Measurements from ENCODE around the gene EPHB1. TPM values are rescaled to one million over a fixed set of nuclear protein-coding genes. Genes with fewer than 3 reads are reported as not detected.
"Not testable (repeated sequence)": the region's sequence is repeated elsewhere in the genome, so short reads cannot be mapped to it uniquely, and the experiment has no call there.

Gene EPHB1
- total RNA-seq, 2 donors from 2014 or later: 0.85 to 1.7 TPM

DNA sequence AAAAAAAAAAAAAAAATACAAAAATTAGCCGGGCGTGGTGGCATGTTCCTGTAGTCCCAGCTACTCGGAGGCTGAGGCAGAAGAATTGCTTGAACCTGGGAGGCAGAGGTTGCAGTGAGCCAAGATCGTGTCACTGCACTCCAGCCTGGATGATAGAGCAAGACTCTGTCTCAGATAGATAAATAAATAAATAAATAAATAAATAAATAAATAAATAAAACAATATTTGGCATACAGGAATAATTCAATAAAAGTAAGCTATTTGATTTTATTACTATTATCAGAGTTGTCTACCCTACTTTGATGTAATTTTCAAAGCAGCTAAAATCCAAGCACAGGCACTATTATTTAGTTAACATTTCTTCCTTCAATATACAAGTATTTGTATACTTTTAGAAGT is 319.5 kb downstream of the EPHB1 start:
- intact Hi-C loops (cut with DNase I): loop anchor here in 1 of 2 donors (10.0 kb wide), 1 partner anchor 60 kb away; no protein-coding TSS in a partner anchor
- DNase-seq, ATAC-seq: not testable (repeated sequence)

DNA sequence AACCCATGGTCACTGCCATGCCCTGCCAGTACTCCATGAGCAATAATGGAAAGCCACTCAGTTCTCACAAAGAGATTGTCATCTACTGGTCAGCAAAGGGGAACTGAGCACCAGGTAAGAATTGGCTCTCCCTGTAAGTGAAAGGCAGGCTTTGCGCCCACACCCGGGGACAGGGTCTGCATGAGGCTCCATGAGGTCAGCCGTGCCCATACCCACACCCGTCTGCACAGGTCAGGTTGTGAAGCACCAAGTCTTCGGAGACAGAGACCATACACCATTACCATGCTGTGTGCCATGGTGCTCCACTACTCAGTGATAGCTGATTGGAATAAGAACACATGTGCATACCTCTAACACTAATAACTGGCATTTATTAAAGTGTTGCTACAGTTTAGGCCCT is 322.9 kb downstream of the EPHB1 start:
- no peak for ATAC-seq
- intact Hi-C loops (cut with DNase I): loop anchor here in 1 of 2 donors (10.0 kb wide), 1 partner anchor 63 kb away; no protein-coding TSS in a partner anchor
- no peak for DNase-seq

DNA sequence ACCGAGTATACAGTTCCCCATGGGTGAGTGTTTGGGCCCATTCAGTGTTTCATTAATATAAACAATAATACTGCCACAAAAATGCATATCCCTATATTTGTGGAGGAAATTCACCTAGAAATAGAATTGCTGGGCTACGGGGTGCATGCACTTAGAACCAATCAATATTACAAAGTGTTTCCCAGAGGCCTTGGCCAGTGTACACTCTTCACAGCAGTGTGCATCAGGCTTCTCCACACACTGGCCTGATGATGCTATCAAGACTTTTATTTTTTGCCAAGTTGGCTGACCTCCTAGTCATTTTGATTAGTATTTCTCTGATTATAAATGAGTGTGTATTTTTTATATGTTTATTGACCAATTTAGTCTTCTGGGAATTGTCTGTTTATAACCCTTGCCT is 323.7 kb downstream of the EPHB1 start:
- intact Hi-C loops (cut with DNase I): loop anchor here in 1 of 2 donors (10.0 kb wide), 1 partner anchor 64 kb away; no protein-coding TSS in a partner anchor
- DNase-seq (no peak), ATAC-seq (no peak)

GRCh38 chr3:135125171-135125801 is 330.2 kb downstream of the EPHB1 start:
- DNase-seq: no peak
- intact Hi-C loops (cut with DNase I): no loop called here
- no peak for ATAC-seq

DNA sequence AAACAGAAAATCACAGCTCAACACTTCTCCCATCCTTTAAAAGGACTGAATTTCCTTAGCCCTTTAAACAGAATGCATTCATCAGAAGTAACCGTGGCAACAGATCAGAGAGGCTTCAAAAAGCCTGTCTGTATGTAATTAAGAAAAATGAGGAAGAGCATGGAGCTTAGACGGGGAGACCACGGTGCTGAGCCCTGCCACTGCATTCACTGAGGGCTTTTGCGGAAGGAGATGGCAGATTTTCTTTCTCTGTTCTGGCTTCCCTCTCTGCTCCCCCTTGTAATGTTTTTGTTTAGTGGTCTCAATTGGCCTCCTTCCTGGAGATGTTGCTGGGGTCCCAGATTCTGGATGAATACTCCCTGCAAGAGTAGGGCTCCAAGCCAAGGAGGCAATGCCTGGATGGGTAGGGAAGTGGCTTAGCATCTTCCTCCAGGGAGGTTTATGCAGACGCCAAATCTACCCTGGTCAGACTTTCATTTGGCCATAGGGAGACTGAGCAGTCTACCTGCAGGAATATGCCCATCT is 332.9 kb downstream of the EPHB1 start:
- no peak for ATAC-seq

GRCh38 chr3:135128818-135129217 is 333.8 kb downstream of the EPHB1 start:
- intact Hi-C loops (cut with DNase I): no loop called here
- ATAC-seq (no peak), DNase-seq (no peak)

More for the DNA sequence above, 332.9 kb downstream of the EPHB1 start:
- no peak for DNase-seq
- intact Hi-C loops (cut with DNase I): no loop called here

GRCh38 chr3:135131290-135131689 is 336.2 kb downstream of the EPHB1 start:
- ATAC-seq: no peak
- intact Hi-C loops (cut with DNase I): no loop called here
- no peak for DNase-seq

- intact Hi-C loops (cut with DNase I): no loop called here
Measured at GRCh38 chr3:135133905-135134683, 339.0 kb downstream of the EPHB1 start.

GRCh38 chr3:135134684-135135075 is 339.6 kb downstream of the EPHB1 start:
- ATAC-seq (no peak), DNase-seq (no peak)
- intact Hi-C loops (cut with DNase I): no loop called here

More at GRCh38 chr3:135133905-135134683, 339.0 kb downstream of the EPHB1 start:
- DNase-seq (no peak), ATAC-seq (no peak)

DNA sequence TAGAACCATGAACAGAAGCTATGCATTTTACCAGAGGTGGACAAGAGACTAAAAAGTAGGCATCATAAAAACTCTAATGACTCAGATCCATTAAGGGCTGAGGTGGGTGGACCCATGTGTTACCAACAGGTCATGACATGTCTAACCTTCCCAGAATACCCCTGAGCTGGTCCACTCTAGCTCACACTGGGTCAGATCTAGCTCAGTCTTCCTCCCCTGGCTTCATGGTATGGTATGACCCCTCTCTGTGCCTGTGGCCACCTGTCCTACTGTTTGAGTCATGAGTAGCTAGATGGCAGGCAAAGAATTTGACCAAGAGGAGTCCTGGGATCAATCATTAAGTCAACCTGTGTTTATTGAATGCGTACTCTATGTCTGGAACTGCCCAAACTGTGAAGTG is 340.4 kb downstream of the EPHB1 start:
- intact Hi-C loops (cut with DNase I): no loop called here
- DNase-seq: no peak
- no peak for ATAC-seq

- ATAC-seq (no peak), DNase-seq (no peak)
- intact Hi-C loops (cut with DNase I): no loop called here
Measured at GRCh38 chr3:135136361-135137100, 341.5 kb downstream of the EPHB1 start.

GRCh38 chr3:135137296-135137695 is 342.2 kb downstream of the EPHB1 start:
- no peak for DNase-seq
- ATAC-seq: no peak
- intact Hi-C loops (cut with DNase I): no loop called here

- ATAC-seq (no peak), DNase-seq (no peak)
- intact Hi-C loops (cut with DNase I): no loop called here
Measured at GRCh38 chr3:135138776-135139175, 343.7 kb downstream of the EPHB1 start.

DNA sequence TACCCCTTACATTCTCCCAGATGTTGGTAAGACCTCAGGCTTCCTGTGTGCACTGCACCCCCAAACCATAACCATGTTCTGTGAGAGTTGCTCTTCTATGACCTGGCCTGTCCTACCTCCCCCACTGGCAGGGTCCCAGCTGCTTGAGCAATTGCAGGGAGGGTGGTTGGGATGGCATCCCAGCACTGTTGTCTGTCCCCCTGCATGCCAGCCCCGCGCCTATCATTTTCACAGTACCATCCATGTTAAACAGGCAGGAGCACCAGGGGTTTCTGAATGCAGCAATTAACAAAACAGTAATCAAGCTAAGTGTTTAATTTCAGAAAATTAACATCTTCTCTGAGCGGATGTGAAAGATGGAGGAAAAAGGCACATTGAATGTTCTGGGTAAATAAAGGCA is 345.5 kb downstream of the EPHB1 start:
- DNase-seq: no peak
- intact Hi-C loops (cut with DNase I): no loop called here
- no peak for ATAC-seq

- ATAC-seq (no peak), DNase-seq (no peak)
- intact Hi-C loops (cut with DNase I): no loop called here
Measured at GRCh38 chr3:135141160-135141559, 346.1 kb downstream of the EPHB1 start.

GRCh38 chr3:135141672-135142071 is 346.6 kb downstream of the EPHB1 start:
- intact Hi-C loops (cut with DNase I): no loop called here

DNA sequence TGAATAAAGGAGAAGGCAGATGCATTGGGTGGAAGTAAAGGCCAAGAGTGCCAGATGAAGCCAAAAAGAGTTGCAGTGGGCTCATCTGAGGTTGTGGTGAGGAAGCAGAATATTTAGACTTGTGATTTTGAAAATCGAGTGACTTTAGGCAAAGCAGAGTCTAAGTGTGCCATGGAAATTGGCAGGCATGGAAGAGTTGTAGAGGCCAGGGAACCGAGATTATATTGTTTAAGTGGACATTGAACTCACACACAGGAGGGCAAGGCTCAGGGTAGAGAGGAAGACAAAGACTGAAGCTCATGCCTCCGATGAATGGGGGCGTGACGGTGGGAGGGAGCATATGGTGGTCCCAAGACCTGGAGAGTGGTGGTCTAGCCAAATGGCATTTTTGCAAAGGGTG is 347.5 kb downstream of the EPHB1 start:
- no peak for ATAC-seq
- intact Hi-C loops (cut with DNase I): no loop called here
- no peak for DNase-seq

More at GRCh38 chr3:135141672-135142071, 346.6 kb downstream of the EPHB1 start:
- no peak for ATAC-seq
- no peak for DNase-seq

DNA sequence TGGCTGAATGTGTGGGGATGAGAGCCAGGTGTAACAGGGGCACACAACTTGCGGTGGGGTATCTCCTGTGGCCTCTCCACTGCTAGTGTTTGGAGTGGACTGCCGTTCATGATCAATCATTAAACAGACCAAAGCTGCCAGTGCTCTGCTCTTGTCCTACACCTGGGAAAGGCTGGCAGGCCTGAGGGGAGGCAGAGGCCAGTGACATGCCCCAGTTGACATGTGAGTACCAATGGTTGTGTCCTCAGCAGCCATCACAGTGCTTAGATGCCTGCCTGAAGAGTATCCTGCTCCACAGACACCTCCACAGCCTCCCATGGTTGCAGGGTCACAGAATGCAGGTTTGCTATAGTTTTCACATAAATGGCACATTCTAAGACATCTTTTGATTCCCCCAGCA is 348.4 kb downstream of the EPHB1 start:
- DNase-seq (no peak), ATAC-seq (no peak)
- intact Hi-C loops (cut with DNase I): no loop called here

GRCh38 chr3:135145581-135145980 is 350.5 kb downstream of the EPHB1 start:
- DNase-seq (peak; percentile 31), ATAC-seq (peak in 1 of 2 donors; percentile 34)
- intact Hi-C loops (cut with DNase I): no loop called here

DNA sequence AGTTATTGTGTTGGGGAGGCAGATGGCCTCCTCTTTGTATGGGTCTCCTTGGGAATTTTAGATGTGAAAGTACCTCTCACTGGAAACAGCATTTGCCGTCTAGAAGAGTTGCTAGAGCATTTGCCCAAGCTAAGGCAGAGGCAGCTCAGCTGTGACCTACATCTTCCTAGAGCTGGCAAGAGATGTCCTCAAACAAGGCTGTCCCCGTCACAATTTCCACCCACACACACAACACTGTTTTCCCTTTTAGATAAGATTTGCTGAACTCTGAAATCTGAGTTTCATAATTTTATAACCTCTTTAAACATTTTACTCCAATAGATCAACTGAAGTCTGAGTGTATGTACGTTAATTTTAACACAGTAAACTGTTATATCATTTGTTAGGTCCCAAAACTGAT is 352.6 kb downstream of the EPHB1 start:
- peak; percentile 41 for DNase-seq
- intact Hi-C loops (cut with DNase I): no loop called here

More for the DNA sequence above, 352.6 kb downstream of the EPHB1 start:
- peak; percentile 65 to 77 for ATAC-seq

All from left cardiac atrium (tissue), 4 donors.